Dermis blood vessel endothelial cell (primary cell): ENCODE data around the gene TAF1B. TPM values are rescaled to one million over a fixed set of nuclear protein-coding genes. Genes with fewer than 3 reads are reported as not detected.

Experiments
- DNase-seq: peaks from one replicate; pipeline ENCODE4 v3.0.0; 2010
- total RNA-seq: library from RNA; depleted of rRNA; stranded (reverse); fragments of >200 nt; gene quantifications from 2 replicates; pipeline ENCODE4 v1.2.3, GENCODE V29; 2014

TAF1B gene
- total RNA-seq, 1 donor from 2014 or later = 20.6 TPM

DNA sequence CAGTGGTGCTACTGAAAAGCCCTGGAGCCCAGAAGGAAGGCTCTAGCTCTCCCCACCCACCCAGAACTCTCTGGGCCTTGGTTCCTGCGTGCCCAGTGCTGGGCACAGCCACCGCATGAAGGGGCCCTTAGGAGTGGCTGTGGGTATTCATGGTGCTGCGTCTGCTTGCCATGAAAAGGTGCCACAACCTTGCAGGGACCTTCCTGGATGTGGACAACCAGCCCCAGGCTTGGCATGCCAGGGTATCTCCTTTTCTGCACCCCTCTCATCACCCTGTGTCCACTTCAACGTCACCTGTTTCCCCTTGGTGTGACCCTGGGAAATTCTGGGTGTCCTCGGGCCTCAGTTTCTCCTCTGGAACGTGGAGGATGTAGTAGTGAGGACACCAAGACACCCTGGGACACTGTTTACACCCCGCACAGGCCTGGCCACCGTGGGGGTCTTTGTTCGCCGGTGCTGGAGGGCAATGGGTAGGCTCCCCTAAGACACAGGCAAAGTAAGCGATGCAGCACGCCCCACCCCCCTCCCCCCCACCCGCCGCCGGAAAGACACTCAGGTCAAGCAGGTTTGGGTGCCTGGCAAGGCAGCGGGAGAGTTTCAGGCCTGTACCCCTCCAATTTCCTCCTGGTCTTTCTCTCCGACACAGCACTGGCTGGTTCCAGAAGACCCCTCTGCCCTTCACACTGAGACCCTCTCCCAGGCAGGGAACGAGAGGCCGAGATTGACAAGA lies 34.8 kb upstream of the TAF1B start:
- no peak for DNase-seq

DNA sequence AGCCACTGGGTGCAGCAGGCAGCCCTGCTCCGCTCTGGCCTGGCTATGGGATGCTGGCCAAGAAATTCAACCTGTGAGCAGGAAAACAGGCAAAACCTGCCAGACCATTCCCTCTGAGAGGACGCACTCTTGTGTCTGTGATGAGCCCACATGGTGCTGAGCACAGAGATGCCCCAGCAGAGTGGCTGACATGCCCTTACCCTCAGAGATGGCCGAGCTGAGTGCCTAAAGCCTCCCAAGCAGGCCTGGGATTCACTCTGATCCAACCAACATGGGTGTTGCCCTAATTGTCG lies 34.3 kb upstream of the TAF1B start:
- no peak for DNase-seq

DNA sequence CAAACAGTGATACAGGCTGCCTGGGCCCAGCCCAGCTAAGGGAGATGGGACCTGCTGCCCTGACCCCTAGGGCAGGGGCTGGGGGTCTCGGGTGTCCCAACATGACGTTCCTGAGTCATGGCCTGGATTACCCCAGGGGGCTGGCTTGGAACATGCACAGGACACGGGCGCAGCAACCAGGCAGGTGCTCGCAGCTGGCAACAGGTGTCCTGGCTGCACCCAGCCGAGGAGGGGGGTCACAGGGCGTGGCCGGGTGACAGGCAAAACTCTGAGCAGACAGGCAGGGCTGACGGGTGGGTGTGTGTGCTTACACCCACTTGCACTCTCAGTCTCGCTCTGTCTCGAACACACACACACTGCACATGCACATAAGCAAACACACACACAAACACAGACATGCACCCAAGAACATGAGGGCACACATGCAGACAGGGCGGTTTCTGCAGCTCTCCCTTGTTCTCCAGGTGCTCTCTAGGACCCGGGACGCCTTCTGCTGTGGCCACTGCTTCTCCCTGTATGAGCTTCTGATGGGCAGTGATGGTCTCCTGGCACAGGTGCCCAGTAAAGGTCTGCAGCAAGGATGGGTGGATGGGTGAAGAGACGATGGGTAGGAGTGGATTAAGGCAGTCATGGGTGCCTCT lies 33.7 kb upstream of the TAF1B start:
- no peak for DNase-seq

GRCh38 chr2:9811216-9811615 lies 32.1 kb upstream of the TAF1B start:
- no peak for DNase-seq

GRCh38 chr2:9811679-9812511 lies 31.4 kb upstream of the TAF1B start:
- no peak for DNase-seq

DNA sequence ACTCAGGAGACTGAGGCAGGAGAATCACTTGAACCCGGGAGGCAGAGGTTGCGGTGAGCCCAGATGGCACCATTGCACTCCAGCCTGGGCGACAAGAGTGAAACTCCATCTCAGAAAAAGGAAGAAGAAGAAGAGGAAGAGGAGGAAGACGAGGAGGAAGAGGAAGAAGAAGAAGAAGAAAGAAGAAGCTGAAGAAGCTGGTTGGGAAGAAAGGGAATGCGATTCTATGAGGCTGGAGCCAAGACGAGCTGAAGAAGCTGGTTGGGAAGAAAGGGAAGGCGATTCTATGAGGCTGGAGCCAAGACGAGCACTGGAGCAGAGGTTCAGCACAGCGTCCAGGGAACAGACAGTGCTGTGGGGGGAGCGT lies 30.3 kb upstream of the TAF1B start:
- DNase-seq = no peak

DNA sequence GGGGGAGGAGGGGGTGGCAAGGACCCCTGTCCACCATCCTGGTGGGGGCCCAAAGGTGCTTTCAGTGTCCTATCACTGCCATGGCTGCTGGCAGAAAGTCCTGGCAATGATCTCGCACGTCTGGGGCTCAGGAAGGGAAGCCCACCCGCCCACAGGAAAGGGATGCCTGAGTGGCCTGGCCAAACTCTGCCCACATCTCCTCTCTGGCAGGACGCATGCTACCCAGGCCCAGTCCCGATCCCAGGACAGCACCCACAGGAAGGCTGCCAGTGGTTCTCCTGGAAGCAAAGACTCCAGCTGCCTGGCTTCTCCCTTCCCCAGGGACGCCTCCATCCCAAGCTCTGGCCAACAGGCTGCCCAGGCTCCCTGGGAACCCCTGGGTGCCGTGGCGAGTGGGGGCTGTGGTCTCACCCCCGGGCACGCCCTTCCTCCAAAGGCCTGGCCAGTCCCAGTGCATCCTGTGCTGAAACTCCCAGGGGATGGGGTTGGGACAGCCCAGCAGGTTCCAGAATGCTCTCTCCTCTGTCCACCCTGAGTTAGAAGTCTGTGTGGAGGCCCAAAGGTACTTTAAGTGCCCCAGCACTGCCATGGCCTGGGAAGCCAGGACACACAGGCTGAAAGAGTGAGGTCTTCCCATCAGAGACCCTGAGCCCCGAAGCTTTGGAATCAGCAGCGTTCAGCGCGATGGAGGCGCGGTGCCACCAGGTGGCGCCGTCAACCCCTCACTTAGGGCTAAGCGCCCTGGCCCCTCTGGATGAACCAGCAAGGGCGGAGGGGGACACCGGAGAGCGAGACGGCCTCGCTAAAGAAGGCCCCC lies 29.8 kb upstream of the TAF1B start:
- peak; percentile 78 for DNase-seq

- no peak for DNase-seq
These were observed 29.0 kb upstream of the TAF1B start for GRCh38 chr2:9814129-9814868.

- DNase-seq = no peak
These were observed 28.2 kb upstream of the TAF1B start for GRCh38 chr2:9815076-9815475.

DNA sequence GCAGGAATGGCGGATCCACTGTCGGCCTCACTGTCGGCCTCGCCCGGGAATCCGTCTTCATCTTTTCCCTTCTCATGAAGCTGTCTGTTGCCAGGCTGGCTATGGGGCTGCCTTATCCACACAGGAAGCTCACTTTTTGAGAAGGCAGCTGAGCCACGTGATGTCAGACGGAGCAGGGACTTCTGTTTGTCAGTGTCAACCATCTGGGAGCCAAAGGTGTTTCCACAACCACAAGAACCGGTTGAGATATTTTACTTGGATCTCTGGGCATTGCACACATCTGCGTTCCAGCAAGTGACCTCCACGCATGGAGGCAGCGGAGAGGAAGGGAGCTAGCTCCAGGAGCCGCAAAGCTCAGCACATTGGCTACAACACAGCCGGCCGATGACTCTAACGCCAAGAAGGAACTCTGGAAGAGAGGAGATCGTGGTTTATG lies 27.4 kb upstream of the TAF1B start:
- DNase-seq = no peak

DNA sequence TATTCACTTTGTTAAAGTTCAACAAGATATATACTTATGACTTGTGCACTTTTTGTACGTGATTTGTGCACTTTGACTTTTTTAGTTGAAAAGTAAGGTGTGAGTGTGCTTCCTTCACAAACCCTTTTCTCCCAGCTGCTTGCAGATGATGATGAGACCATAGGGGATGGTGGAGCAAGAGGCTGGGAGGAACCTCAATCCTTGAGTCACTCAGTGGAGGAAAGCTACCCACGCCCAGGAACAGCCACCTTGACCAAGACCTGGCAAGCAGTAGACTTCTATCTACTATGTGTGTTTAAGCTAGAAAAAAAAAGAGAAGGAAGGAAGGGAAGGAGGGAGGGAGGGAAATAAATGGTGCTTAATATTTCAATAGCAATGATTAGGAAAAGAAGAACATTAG lies 25.2 kb upstream of the TAF1B start:
- no peak for DNase-seq

GRCh38 chr2:9819551-9819950 lies 23.7 kb upstream of the TAF1B start:
- DNase-seq = no peak

DNA sequence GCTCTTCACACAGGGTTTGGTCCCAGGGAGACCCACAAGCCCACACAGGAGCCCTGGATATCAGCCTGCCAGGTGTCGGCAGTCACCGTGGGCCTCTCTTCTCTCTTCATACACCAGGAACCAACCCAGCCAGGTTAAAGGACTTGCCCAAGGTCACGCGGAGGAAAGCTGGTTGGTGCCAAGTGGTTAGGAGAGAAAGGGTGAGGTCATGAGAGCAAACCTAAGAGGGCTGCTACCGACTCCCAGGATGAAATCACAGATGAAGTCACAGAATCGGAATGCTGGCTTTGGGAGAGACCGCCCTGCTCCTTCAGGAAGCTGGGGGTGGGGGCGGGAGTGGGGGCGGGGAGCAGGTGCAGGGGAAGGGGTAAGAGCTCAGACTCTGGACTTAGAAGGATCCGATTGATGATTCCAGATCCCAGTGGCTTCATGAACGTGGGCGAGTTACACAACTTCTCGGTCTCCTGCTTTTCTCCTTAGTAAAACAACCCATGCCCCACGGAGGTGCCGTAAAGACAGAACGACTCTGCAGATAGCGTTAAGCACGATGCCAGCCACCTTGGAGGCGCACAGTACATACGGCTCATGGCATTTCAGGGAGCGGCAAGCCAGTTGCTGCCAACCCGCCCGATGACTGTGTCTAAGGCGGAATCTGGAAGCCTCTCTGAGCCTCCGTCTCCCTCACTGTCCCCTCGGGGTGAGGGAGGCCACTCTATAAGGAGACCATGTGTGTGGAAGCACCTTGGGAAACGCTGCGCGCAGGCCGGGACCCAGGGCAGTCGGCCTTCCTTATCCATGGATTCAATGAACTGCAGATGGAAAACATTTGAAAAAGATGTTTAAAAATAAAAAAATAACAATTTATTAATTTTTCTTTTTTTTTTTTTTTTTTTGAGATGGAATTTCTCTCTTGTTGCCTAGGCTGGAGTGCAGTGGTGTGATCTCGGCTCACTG lies 23.0 kb upstream of the TAF1B start:
- no peak for DNase-seq

DNA sequence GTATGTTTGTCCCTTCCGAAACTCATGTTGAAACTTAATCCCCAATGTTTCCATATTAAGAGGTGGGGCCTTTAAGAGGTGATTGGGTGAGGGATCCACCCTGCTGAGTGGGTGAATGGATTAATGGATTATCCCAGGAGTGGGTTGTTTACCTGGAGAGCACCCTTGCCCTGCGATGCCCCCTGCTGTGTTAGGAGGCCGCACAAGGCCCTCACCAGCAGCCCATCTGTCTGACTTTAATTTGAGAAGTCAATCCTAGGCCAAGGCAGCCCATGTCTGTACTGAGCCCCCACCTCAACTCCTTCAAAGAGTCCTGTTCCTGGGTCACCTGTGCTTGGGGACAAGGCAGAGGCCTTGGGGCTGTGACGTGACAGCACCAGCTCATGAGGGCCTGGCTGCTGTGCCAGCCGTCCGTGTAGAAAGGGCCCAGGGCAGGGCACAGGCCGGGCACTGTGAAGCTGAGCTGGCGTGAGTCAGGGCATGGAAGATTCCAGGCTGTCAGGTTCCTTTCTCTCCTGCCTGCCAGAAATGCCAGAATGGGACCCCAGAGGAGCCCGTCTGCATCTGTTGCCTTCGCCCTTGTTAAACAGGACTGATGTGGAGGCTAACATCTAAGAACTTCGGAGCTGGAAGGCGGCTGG lies 21.3 kb upstream of the TAF1B start:
- no peak for DNase-seq

GRCh38 chr2:9824441-9824840 lies 18.8 kb upstream of the TAF1B start:
- DNase-seq = no peak

DNA sequence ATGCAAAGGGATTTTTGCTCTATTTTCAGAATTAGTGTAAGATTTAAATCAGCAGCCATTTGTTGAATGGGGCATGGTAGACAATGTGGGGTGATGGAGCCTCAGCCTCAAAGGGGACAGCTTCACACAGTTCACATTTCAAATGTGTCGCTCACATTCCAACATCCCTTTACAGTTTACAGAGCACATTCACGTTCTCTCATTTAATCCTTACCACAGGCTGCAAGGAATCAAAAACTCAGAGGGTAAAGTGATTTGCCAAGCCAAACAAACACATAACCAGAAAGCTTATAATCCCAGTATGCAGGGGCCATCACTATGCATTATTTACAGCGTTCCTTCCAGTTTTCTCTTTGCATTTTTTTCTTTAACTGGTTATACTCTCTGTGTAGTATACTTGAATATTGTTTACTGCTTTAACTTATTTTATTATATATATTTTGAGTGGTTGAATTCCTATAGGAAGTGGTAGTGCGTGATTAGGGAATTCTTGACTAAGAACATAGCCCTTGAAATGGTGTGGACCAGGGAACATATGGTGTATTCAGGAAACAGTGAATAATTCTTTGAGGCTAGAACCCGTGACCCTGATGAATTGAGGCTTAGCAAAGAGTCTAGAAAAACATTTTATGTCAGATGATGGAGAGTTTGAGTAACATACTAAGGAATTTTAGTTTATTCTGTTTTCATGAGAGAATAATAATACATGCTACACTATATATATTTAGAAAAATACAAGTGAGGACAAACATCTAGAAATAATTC lies 18.1 kb upstream of the TAF1B start:
- peak; percentile 23 for DNase-seq

GRCh38 chr2:9826208-9826607 lies 17.1 kb upstream of the TAF1B start:
- DNase-seq = no peak

DNA sequence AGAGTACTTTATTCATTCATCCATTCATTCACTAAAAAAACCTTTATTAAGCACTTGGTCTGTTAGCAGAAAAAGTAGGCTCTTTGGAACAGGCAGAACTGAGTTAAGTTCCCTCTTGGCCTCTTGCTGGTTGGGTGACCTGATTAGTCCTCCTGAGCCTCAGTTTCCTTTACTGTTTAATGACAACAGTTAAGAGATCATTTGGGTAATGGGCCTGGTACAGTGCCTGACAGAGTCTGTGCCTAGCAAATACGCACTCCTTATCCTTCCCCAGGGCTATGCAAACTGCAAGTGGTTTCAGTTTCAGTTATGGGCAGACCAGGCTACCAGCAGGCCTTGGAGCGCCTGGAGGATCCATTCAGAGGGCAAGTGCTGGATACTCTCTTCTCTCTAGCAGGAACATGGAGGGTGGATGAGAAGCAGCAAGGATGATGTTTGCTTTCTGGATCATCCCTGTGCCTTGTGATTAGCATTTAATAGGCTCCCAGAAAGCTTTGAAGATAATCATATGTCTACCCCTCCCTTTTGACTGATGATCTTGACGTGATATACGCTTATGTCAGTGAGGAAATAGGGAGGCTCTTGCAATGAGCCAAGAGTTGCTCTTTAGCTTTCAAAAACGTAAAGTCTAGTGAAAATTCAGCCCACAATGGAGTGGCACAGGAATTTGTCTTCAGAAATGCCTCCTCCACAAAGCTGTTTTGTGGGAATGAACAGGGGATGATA lies 12.4 kb upstream of the TAF1B start:
- no peak for DNase-seq

- DNase-seq = no peak
These were observed 11.6 kb upstream of the TAF1B start for GRCh38 chr2:9831670-9832069.
